ENCODE data around the gene GPX2.

- no peak for TF ChIP-seq CTCF (IDR thresholded peaks at IDR 0.05; ENCODE audit: control extremely low read depth in 1 of 3, insufficient read depth in 1 of 3, low read depth in 1 of 3, low read length in 3 of 3)
- TF ChIP-seq SIRT6 (IDR thresholded peaks at IDR 0.05; ENCODE audit: low read length) = no peak
- no peak for TF ChIP-seq HDAC6 (IDR thresholded peaks at IDR 0.05; ENCODE audit: low read depth, low read length)
- TF ChIP-seq CHD2 (IDR thresholded peaks at IDR 0.05; ENCODE audit: low read length) = no peak
- no peak for TF ChIP-seq POLR2A (IDR thresholded peaks at IDR 0.05; ENCODE audit: control extremely low read depth in 1 of 2, low read depth in 2 of 2, low read length in 2 of 2)
- TF ChIP-seq CTBP2 (IDR thresholded peaks at IDR 0.05; ENCODE audit: borderline replicate concordance, insufficient read depth, insufficient read length, low read length) = no peak
- no peak for TF ChIP-seq SIN3A (conservative IDR thresholded peaks at IDR 0.05 in 1 of 2, IDR thresholded peaks at IDR 0.05 in 1 of 2; ENCODE audit: low read depth in 1 of 2, low read length in 2 of 2)
- TF ChIP-seq TEAD4 (IDR thresholded peaks at IDR 0.05; ENCODE audit: low read depth, low read length) = no peak
- TF ChIP-seq SP1 (IDR thresholded peaks at IDR 0.05; ENCODE audit: low read depth, low read length) = no peak
- TF ChIP-seq JUND (IDR thresholded peaks at IDR 0.05; ENCODE audit: low read length) = no peak
- TF ChIP-seq RFX5 (IDR thresholded peaks at IDR 0.05; ENCODE audit: borderline replicate concordance, low read depth, low read length) = no peak
- no peak for TF ChIP-seq EP300 (IDR thresholded peaks at IDR 0.05; ENCODE audit: borderline replicate concordance in 1 of 2, low read depth in 2 of 2, low read length in 2 of 2)
- no peak for TF ChIP-seq TAF1 (IDR thresholded peaks at IDR 0.05; ENCODE audit: low read depth, low read length)
- TF ChIP-seq CREB1 (IDR thresholded peaks at IDR 0.05) = no peak
Observed at GRCh38 chr14:64937171-64937820, 5.2 kb downstream of the GPX2 start.
